HCT116 (cell line): ENCODE data around the gene IMPACT. TPM values are rescaled to one million over a fixed set of nuclear protein-coding genes. Genes with fewer than 3 reads are reported as not detected.

Source experiments
- ATAC-seq: fragments of 200-7000 bp; cut with Tn5 transposase; 2 replicates; pipeline ENCODE4 v1.9.1; 2020; ENCODE audit warnings: mild to moderate bottlenecking, moderate library complexity
- BruUV-seq: library from RNA; stranded (reverse); fragments of 400-500 nt; replicated peaks from 2 replicates; lab custom pipeline; 2021; lab: Mats Ljungman, UMichigan
- CTCF ChIA-PET: fragments of 300-600 bp; sonication (Branson Sonifier 250); formaldehyde crosslinking; loops from one replicate; lab custom pipeline; 2021; ENCODE audit warnings: antibody characterized with exemption; lab: Charles Lee
- POLR2A ChIA-PET: fragments of 300-600, 350-600 bp; sonication (Branson Sonifier 250); formaldehyde crosslinking; loops from one replicate; lab custom pipeline; 2021; ENCODE audit warnings: antibody characterized with exemption; lab: Charles Lee
- RAD21 ChIA-PET, 2 experiments: fragments of 300-600 bp; sonication (Branson Sonifier 250); formaldehyde crosslinking; loops; one replicate each; lab custom pipeline; 2023; ENCODE audit warnings: low total read pairs in 2 of 2; ENCODE audit not compliant: uncharacterized antibody in 2 of 2, unreplicated experiment in 2 of 2, low non-redundant PET in 1 of 2; lab: Charles Lee
- DNase-seq: peaks from one replicate; pipeline ENCODE4 v3.0.0-alpha.2; 2010; ENCODE audit warnings: low read depth, low spot score
- H2AFZ ChIP-seq: fragments of 200-600 bp; shearing (Covaris generic), sonication (generic); 2 replicates; pipeline ENCODE4 v1.6.1; 2017; ENCODE audit warnings: low read depth, mixed run types, mixed read lengths, antibody characterized with exemption, low read length; ENCODE audit not compliant: poor library complexity, severe bottlenecking
- H3K27ac ChIP-seq: 2 replicates; pipeline ENCODE4 v1.5.1; 2012; ENCODE audit warnings: low read depth, low read length
- H3K27me3 ChIP-seq: fragments of 200-600 bp; sonication (generic); 2 replicates; pipeline ENCODE4 v1.6.1; 2016; ENCODE audit warnings: mixed run types, low read length, mixed read lengths; ENCODE audit not compliant: insufficient read depth
- H3K36me3 ChIP-seq, 2 experiments: fragments of 200-500 bp in 1 of 2; fragments of 200-600 bp in 1 of 2; sonication (Bioruptor generic) in 1 of 2; sonication (generic) in 1 of 2; 2 replicates each; pipeline versions ENCODE4 v1.5.1 to v1.6.1; 2014 to 2016; ENCODE audit warnings: low read length in 2 of 2, inconsistent platforms in 1 of 2, mixed read lengths in 1 of 2, mixed run types in 1 of 2; ENCODE audit not compliant: insufficient read depth in 2 of 2, control insufficient read depth in 1 of 2
- H3K4me1 ChIP-seq, 2 experiments: fragments of 200-600 bp in 1 of 2; sonication (generic) in 1 of 2; 2 replicates each; pipeline versions ENCODE4 v1.5.1 to v1.6.1; 2012 to 2017; ENCODE audit warnings: low read length in 2 of 2, inconsistent platforms in 1 of 2, mild to moderate bottlenecking in 1 of 2, mixed read lengths in 1 of 2, mixed run types in 1 of 2, moderate library complexity in 1 of 2; ENCODE audit not compliant: insufficient read depth in 2 of 2, control insufficient read depth in 1 of 2
- H3K4me2 ChIP-seq: fragments of 200-600 bp; sonication (generic); 2 replicates; pipeline ENCODE4 v1.6.1; 2017; ENCODE audit warnings: mixed run types, low read length, mixed read lengths
- H3K4me3 ChIP-seq, 2 experiments: fragments of 200-600 bp in 1 of 2; sonication (generic) in 1 of 2; replicated peaks in 1 of 2; 2 replicates each; pipeline ENCODE4 v1.5.1; 2011 to 2016; ENCODE audit warnings: low read length in 2 of 2, control low read depth in 1 of 2, low read depth in 1 of 2, mild to moderate bottlenecking in 1 of 2, mixed read lengths in 1 of 2, mixed run types in 1 of 2
- H3K79me2 ChIP-seq: fragments of 200-600 bp; sonication (generic); 2 replicates; pipeline ENCODE4 v1.6.1; 2017; ENCODE audit warnings: mild to moderate bottlenecking, mixed run types, low read length, moderate library complexity, mixed read lengths; ENCODE audit not compliant: insufficient read depth
- H3K9ac ChIP-seq: fragments of 200-600 bp; sonication (generic); 2 replicates; pipeline ENCODE4 v1.6.1; 2016; ENCODE audit warnings: low read length, mixed read lengths
- H3K9me2 ChIP-seq: fragments of 200-600 bp; sonication (generic), shearing (Covaris generic); 2 replicates; pipeline ENCODE4 v1.6.1; 2017; ENCODE audit warnings: mixed run types, mild to moderate bottlenecking, moderate library complexity; ENCODE audit not compliant: insufficient read depth
- H3K9me3 ChIP-seq, 2 experiments: fragments of 200-500 bp in 1 of 2; fragments of 200-600 bp in 1 of 2; sonication (Bioruptor generic) in 1 of 2; sonication (generic) in 1 of 2; 2 replicates each; pipeline ENCODE4 v1.6.1; 2014 to 2017; ENCODE audit warnings: low read length in 2 of 2, mixed read lengths in 2 of 2, inconsistent platforms in 1 of 2, low read depth in 1 of 2, mild to moderate bottlenecking in 1 of 2, mixed run types in 1 of 2, moderate library complexity in 1 of 2; ENCODE audit not compliant: control insufficient read depth in 1 of 2, insufficient read depth in 1 of 2
- H4K20me1 ChIP-seq: fragments of 200-600 bp; sonication (generic), shearing (Covaris generic); 2 replicates; pipeline ENCODE4 v1.6.1; 2017; ENCODE audit warnings: mixed run types, mild to moderate bottlenecking, moderate library complexity; ENCODE audit not compliant: insufficient read depth
- EGR1 ChIP-seq: IDR thresholded peaks from 2 replicates; pipeline ENCODE4 v1.6.1; 2012; ENCODE audit warnings: low read depth
- ELF1 ChIP-seq: IDR thresholded peaks from 2 replicates; pipeline ENCODE4 v1.6.1; 2012; ENCODE audit warnings: low read depth, borderline replicate concordance
- EZH2phosphoT487 ChIP-seq: fragments of 200-600 bp; IDR thresholded peaks from 2 replicates; pipeline ENCODE4 v1.6.1; 2018; ENCODE audit warnings: antibody characterized with exemption, borderline replicate concordance
- JUND ChIP-seq: IDR thresholded peaks from 2 replicates; pipeline ENCODE4 v1.6.1; 2012
- POLR2AphosphoS5 ChIP-seq: IDR thresholded peaks from 2 replicates; pipeline ENCODE4 v1.6.1; 2011; ENCODE audit warnings: mild to moderate bottlenecking, low read depth, low read length, moderate library complexity
- YY1 ChIP-seq: IDR thresholded peaks from 2 replicates; pipeline ENCODE4 v1.6.1; 2011; ENCODE audit warnings: low read length, low read depth, moderate library complexity, mild to moderate bottlenecking; ENCODE audit not compliant: insufficient replicate concordance; ENCODE audit errors: extremely low read depth
- ZFX ChIP-seq: fragments of 450-650 bp; IDR thresholded peaks from 2 replicates; pipeline ENCODE4 v1.6.1; 2017
- ZNF274 ChIP-seq: fragments of 200-500 bp; sonication (Bioruptor generic); IDR thresholded peaks from 2 replicates; pipeline ENCODE4 v1.6.1; 2014; ENCODE audit warnings: mild to moderate bottlenecking, low read depth, low read length, inconsistent platforms
- intact Hi-C: fragments of 100-400 bp; cut with micrococcal nuclease; formaldehyde crosslinking; loops from 2 replicates; pipeline ENCODE4 v1.10.0; 2022
- total RNA-seq: library from RNA; stranded (reverse); gene quantifications from one replicate; pipeline ENCODE4 v1.2.1, GENCODE V29; 2021; ENCODE audit not compliant: unreplicated experiment
- TF ChIP-seq, protein P1 (sequence below): IDR thresholded peaks from 2 replicates; pipeline ENCODE4 v1.6.1; 2011; ENCODE audit warnings: mild to moderate bottlenecking, low read length, moderate library complexity; ENCODE audit not compliant: insufficient replicate concordance; ENCODE audit errors: extremely low read depth
- TF ChIP-seq, protein P2 (sequence below): IDR thresholded peaks from 2 replicates; pipeline ENCODE4 v1.6.1; 2012

The IMPACT gene
- total RNA-seq, 1 experiment from 2014 or later, result 46.4 TPM

DNA sequence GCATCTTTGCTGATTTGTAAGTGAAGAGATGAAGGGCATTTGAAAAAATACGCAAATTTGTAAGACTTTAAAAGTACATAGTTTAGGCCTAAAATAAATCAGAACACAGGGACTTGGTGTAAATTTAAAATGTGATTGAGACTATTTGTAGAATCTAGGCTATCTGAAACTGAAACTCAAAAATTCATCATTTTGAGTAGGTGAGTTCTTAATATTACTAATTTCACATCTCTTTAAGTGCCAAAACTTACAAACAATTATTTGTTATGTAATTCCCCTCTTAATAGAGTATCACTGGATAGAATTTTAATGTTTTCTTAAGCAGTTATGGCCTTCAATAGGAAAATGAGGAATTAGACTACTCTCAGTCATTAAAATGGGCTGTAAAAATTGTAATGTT is 20.0 kb downstream of the IMPACT start:
- TF ChIP-seq, protein P1, sequence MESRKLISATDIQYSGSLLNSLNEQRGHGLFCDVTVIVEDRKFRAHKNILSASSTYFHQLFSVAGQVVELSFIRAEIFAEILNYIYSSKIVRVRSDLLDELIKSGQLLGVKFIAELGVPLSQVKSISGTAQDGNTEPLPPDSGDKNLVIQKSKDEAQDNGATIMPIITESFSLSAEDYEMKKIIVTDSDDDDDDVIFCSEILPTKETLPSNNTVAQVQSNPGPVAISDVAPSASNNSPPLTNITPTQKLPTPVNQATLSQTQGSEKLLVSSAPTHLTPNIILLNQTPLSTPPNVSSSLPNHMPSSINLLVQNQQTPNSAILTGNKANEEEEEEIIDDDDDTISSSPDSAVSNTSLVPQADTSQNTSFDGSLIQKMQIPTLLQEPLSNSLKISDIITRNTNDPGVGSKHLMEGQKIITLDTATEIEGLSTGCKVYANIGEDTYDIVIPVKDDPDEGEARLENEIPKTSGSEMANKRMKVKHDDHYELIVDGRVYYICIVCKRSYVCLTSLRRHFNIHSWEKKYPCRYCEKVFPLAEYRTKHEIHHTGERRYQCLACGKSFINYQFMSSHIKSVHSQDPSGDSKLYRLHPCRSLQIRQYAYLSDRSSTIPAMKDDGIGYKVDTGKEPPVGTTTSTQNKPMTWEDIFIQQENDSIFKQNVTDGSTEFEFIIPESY, result no peak
- TF ChIP-seq YY1 (no peak), ELF1 (no peak), POLR2AphosphoS5 (no peak), EGR1 (no peak), ZNF274 (no peak), ZFX (no peak), EZH2phosphoT487 (no peak), JUND (no peak)
- TF ChIP-seq, protein P2, sequence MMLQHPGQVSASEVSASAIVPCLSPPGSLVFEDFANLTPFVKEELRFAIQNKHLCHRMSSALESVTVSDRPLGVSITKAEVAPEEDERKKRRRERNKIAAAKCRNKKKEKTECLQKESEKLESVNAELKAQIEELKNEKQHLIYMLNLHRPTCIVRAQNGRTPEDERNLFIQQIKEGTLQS, result no peak
- no peaks in the 10 kb centered on the region for H3K79me2 ChIP-seq
- BruUV-seq, result no TSS peak
- no peaks in the 10 kb centered on the region for H3K9me3 ChIP-seq
- H3K4me1 ChIP-seq, result no peaks in the 10 kb centered on the region
- no peak overlapping the region for H3K4me3 ChIP-seq
- POLR2A ChIA-PET, result interaction anchor here (1.4 kb wide), 1 partner anchor 12 kb away, joined by 4 read pairs; no protein-coding TSS in a partner anchor
- no peaks in the 10 kb centered on the region for H3K27me3 ChIP-seq
- no peak overlapping the region for H3K27ac ChIP-seq
- ATAC-seq (no peak), DNase-seq (no peak)
- H3K4me2 ChIP-seq, result no peak overlapping the region
- H2AFZ ChIP-seq, result no peak overlapping the region
- no peaks in the 10 kb centered on the region for H3K9me2 ChIP-seq
- intact Hi-C loops, result no loop called here
- no peaks in the 10 kb centered on the region for H4K20me1 ChIP-seq
- CTCF ChIA-PET, result interaction anchor here (0.8 to 2.3 kb wide), 8 partner anchors 13 to 280 kb away, joined by 3 to 21 read pairs (median 6); partner anchors contain the start of gene HRH4
- peaks cover 36 to 69% of the 10 kb centered on the region in 2 experiments for H3K36me3 ChIP-seq
- no peak overlapping the region for H3K9ac ChIP-seq
- RAD21 ChIA-PET, result interaction anchor here in 1 of 2 experiments (0.7 kb wide), 1 partner anchor 42 kb away, joined by 3 read pairs; no protein-coding TSS in a partner anchor
